IPS-NIHi7 (cell line): ENCODE data around the gene PXMP4.
"Not testable (repeated sequence)": the region's sequence is repeated elsewhere in the genome, so short reads cannot be mapped to it uniquely, and the experiment has no call there.

ENCODE experiments used
- DNase-seq: peaks from one replicate; pipeline ENCODE4 v3.0.0; 2012; ENCODE audit warnings: mixed read lengths; ENCODE audit errors: extremely low spot score

Gene PXMP4

GRCh38 chr20:33703498-33704137, 16.5 kb downstream of the PXMP4 start:
- DNase-seq = no peak

GRCh38 chr20:33702861-33703260, 17.2 kb downstream of the PXMP4 start:
- no peak for DNase-seq

GRCh38 chr20:33701629-33702450, 18.3 kb downstream of the PXMP4 start:
- DNase-seq = no peak

GRCh38 chr20:33700696-33701441, 19.2 kb downstream of the PXMP4 start:
- DNase-seq = not testable (repeated sequence)

- DNase-seq = not testable (repeated sequence)
Measured at GRCh38 chr20:33698966-33699365, 21.1 kb downstream of the PXMP4 start.

GRCh38 chr20:33697129-33697528, 23.0 kb downstream of the PXMP4 start:
- no peak for DNase-seq

- no peak for DNase-seq
Measured at GRCh38 chr20:33696448-33696847, 23.7 kb downstream of the PXMP4 start.

GRCh38 chr20:33694639-33695012, 25.5 kb downstream of the PXMP4 start:
- DNase-seq = no peak

GRCh38 chr20:33693741-33694638, 26.1 kb downstream of the PXMP4 start:
- DNase-seq = no peak

GRCh38 chr20:33693289-33693688, 26.8 kb downstream of the PXMP4 start:
- DNase-seq = no peak

GRCh38 chr20:33689973-33690372, 30.1 kb downstream of the PXMP4 start:
- no peak for DNase-seq

GRCh38 chr20:33689493-33689892, 30.6 kb downstream of the PXMP4 start:
- DNase-seq = no peak

- no peak for DNase-seq
Measured at GRCh38 chr20:33688938-33689424, 31.1 kb downstream of the PXMP4 start.

GRCh38 chr20:33687993-33688937, 31.8 kb downstream of the PXMP4 start:
- DNase-seq = no peak

GRCh38 chr20:33687370-33687915, 32.7 kb downstream of the PXMP4 start:
- no peak for DNase-seq

GRCh38 chr20:33686984-33687366, 33.1 kb downstream of the PXMP4 start:
- no peak for DNase-seq

GRCh38 chr20:33686100-33686983, 33.8 kb downstream of the PXMP4 start, which contains the start of gene E2F1:
E2F1 (minus strand) TSS chr20:33686385; CDS start chr20:33686264, 121 bp downstream.
- DNase-seq = peak; percentile 100

- DNase-seq = peak; percentile 40
Measured at GRCh38 chr20:33685328-33686099, 34.6 kb downstream of the PXMP4 start.
